ENCODE data around the gene HMGB1.
"Not testable (repeated sequence)": the region's sequence is repeated elsewhere in the genome, so short reads cannot be mapped to it uniquely, and the experiment has no call there.

The HMGB1 gene

DNA sequence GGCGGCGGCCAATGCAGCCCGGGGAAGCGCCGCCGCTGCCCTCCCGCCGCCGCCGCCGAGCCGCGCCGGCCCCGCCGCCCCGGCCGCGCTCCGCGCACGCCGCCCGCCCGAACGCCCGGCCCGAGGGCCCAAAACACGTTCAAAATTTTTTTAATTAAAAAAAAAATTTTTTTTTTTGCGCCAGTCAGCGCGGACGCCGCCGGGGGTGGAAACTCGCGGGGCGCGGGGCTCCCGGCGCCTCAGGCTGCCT lies 468 bp downstream of the HMGB1 start:
- DNase-seq, result no peak

DNA sequence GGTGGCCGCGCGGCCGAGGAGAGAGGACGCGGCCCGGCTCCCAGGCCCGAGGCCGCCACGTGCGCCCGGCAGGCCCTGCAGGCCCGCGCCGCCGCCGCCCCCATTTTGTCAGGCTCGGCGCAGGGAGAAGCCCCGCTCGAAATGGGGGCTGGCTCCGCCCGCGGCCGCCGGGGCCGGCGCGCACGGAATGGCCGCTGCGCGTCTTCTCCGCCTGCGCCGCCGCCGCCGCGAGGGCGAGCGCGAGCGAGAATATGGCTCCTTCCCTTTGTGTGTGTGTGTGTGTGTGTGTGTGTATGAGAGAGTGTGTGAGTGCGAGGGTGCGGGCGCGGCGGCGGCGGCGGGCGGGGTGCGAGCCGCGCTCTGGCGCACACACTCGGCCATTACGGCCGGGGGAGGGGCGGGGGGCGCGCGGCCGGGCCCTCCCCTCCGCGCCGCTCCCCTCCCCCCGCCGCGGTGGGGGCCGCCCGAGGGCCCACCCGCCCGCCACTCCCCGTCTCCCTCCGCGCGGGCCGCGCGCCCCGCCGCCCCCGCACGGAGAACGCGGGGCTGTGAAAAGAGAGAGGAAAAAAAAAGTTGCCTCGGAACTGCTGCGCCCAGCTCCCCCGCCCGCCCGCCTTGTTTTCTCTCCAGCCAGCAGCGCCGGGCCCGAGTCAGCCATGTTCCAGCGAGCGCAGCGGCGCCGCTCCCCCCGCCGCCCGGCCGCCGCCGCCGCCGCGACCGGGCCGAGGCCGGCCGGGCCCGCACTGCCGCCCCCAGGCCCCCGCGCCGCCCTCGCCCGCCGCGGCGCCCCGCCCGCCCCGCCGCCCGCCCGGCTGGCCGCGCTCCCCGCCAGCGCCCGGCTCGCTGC lies 1.0 kb downstream of the HMGB1 start:
- DNase-seq, result peak; percentile 91

DNA sequence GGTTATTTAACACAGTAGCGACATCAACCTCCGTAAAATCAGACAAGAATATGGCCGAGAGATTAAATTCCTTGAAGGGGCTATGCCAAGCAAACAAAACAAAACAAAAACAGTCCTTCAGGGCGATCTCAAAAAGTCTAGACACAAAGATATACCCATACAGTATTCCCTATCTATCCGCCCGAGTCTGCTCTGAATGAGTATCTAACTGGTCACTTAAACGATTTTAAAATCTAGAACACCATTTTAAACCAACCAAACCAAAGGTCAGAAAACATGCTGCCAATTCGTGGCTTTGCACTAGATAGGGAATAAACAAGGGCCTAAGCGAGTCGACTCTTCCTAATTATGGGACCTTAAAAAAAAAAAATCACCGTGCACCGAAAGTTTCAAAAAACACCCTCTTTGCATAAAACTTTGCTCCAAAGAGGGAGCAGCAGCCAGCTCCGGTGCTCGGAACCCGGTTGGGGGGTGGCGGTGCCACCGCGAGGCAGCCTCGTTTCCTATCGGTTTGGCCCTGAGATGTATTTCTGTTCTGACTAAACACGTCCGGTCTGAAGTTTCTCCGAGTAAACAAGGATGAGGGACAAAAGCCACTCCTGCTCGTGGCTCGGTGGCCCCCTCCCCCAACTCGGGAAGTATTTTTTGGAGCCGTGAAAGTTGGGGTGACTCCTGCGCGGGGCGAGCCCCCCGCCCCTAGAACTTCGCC lies 1.8 kb downstream of the HMGB1 start:
- DNase-seq, result peak; percentile 52

DNA sequence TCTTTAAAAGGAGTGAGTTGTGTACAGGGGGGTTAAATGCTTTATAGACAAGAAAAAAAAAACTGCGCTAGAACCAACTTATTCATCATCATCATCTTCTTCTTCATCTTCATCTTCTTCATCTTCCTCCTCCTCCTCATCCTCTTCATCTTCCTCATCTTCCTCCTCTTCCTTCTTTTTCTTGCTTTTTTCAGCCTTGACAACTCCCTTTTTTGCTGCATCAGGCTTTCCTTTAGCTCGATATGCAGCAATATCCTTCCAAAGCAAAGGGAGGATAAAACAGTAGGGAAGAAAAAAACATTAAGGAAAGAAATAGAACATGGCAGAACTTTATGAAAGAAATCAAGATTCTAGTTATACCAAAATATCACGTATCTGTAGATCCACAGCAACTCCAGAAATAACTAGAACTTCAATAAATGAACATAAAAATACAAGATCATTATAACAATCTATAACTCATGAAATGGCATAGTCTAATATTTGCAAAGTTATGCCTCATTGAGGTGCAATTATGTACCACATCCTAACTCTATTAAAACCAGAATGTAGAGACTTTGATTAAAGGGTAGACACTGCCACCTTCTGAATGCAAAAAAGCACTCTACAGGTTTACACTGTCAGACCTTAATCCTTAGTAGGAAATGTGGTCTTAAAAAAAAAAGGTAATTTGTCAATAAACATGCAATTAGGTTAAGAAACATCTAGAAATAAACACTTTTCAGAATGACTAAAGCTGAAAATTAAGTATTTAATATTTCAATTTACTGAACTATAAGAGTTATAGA lies 4.3 kb downstream of the HMGB1 start:
- DNase-seq, result peak; percentile 49

DNA sequence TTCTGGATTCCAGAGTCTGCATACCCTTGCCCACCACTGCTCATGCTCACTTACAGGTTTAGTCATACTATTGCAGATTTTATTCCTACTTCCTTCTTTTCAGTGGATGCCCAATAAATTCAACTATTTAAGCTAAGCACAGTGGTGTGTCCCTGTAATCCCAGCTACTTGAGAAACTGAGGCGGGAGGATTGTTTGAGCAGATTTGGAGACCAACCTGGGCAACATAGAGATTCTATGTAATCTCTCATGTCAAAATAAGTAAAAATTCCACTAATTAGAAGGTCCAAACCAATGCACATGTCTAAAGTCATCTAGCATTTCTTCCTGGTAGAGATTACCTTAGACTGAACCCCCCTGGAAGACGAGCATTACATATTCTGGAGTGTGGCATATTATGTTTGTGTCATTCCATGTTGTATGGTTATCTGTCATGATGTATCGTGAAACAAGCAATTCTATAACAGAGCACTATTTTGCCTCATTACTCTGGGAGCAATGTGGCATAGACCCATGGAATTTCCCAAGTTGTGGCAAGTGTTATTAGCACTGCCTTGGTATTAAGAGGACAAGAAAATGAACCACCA lies 8.3 kb downstream of the HMGB1 start:
- no peak for DNase-seq

DNA sequence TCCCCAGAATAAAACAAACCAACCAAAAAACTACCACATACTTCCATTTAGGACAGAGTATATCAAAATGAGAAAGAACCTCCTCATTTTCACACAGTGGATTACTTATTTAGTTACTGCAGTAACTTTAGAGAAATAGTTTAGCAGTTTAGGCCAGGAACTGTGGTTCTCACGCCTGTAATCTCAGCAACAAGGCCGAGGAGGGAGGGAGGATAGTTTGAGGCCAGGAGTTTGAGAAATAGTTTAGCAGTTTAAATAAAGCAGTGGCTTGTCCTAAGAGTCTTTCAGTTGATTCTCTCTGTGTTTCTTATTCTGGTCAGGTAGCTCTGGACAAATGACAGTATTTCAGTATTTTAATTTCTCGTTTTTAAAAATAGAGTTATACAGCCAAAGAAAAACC lies 9.4 kb downstream of the HMGB1 start:
- no peak for DNase-seq

- no peak for DNase-seq
Measured at GRCh38 chr13:30454991-30455390, 10.7 kb downstream of the HMGB1 start.

- no peak for DNase-seq
Measured at GRCh38 chr13:30453727-30454126, 12.0 kb downstream of the HMGB1 start.

DNA sequence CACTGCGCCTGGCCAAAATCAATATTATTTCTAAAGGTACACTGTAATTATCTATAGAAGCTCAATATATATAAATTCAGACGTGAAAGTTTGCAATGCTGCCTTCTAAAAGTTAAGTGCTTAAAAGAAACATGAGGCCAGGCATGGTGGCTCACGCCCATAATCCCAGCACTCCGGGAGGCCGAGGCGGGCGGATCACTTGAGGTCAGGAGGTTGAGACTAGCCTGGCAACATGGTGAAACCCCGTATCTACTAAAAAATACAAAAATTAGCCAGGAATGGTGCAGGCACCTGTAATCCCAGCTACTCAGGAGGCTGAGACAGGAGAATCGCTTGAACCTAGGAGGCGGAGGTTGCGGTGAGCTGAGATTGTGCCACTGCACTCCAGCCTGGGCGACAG lies 14.3 kb downstream of the HMGB1 start:
- not testable (repeated sequence) for DNase-seq

DNA sequence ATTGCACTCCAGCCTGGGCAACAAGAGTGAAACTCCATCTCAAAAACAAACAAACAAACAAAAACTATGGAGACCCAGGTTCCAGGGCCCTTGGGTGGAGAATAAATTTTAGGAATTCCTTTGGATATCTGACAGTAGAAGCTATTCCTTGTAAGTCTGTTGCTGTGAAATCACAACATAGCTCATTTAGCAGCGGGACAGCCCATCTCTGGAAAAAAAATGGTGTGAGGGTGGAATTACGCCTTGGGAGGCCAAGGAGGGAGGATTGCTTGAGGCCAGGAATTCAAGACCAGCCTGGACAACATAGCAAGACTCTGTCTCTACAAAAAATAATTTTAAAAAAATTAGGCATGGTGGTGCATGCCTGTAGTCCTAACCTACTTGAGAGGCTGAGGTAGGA lies 15.7 kb downstream of the HMGB1 start:
- no peak for DNase-seq

- DNase-seq, result no peak
Measured at GRCh38 chr13:30448441-30448840, 17.3 kb downstream of the HMGB1 start.

DNA sequence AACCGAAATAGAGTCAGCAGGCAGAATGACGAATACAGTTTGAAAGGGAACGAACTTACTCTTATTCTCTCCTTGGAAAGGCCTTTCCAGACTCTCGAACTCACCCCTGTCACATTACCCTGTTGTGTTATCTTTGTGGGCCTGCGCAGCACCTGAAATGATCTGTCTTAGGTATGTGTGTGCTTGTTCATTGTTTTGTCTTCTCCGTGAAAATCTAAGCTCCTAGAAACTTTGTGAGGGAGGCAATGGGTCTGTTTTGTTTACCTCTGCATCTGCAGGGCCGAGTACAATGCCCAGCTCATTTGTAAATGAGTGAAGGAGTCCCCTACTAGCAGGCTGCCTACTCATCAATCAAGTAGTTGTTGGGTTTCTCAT lies 19.6 kb downstream of the HMGB1 start:
- no peak for DNase-seq

DNA sequence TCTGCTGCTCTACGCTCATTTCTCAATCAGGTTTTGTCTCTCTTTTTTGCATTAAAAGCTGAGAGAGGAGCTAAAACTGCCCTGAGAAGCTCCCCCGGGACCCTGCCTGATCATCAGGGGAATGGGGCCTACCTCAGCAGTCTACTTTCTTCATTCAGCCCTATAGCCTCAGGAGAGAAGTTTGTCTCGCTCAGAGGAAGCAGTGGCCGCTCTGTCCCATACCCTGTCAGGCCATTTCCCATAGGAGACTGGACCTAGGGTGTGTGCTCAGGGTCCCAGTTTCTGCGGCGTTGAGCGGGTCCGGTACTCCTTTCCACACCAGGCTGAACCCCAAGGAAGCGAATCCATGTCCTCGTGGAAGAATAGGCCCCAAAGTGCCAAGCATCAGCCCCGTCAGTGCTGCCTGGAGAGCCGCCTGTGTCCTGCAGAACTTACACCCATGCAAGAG lies 21.8 kb downstream of the HMGB1 start:
- DNase-seq, result no peak

- DNase-seq, result not testable (repeated sequence)
Measured at GRCh38 chr13:30443491-30443890, 22.2 kb downstream of the HMGB1 start.

DNA sequence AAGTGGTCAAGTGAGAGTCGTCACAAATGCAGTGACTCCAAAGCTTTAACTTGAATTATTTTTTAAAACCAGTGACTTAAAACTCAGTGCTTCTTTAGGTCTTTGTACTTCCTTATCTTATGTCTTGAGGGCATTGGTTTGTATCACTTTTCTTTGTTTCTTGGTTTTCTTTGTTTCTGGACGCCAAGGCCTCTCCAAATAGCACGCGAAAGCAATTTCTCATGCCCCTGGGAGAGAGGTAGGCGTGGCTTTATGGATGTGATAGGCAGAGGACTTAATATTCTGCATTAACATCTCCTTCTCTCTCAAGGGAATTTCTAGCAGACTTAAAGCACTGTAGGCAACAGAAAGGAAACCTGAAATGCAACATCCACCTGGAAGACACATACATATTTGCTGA lies 22.8 kb downstream of the HMGB1 start:
- DNase-seq, result no peak

GRCh38 chr13:30440910-30441703 lies 24.6 kb downstream of the HMGB1 start:
- DNase-seq, result no peak

- DNase-seq, result no peak
Measured at GRCh38 chr13:30438286-30438685, 27.4 kb downstream of the HMGB1 start.

- no peak for DNase-seq
Measured at GRCh38 chr13:30437177-30437576, 28.6 kb downstream of the HMGB1 start.

DNA sequence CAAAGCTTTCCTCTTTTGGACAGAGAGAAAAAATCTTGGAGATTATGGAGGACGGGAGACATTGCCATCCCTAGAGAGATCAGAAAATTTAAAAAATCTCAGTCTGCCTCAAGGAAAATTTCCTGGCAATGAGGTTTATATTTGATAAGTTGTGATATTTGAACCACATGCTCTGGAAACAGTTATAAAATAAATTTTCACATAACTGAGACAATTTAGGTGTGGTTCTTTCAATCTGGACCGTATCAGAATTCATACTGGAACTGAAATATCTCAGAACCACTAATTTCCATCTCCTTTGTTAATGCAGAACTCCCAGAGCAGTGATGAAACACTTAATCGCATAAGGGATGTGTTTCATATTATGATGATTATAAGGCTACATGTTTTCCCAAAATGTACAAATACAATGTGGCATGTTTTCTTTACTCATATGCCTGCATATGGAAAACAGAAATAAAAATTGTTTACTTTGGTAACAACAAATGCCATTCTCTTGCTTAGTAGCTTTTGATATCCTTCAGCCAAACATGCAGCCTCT lies 29.8 kb downstream of the HMGB1 start:
- DNase-seq, result no peak

DNA sequence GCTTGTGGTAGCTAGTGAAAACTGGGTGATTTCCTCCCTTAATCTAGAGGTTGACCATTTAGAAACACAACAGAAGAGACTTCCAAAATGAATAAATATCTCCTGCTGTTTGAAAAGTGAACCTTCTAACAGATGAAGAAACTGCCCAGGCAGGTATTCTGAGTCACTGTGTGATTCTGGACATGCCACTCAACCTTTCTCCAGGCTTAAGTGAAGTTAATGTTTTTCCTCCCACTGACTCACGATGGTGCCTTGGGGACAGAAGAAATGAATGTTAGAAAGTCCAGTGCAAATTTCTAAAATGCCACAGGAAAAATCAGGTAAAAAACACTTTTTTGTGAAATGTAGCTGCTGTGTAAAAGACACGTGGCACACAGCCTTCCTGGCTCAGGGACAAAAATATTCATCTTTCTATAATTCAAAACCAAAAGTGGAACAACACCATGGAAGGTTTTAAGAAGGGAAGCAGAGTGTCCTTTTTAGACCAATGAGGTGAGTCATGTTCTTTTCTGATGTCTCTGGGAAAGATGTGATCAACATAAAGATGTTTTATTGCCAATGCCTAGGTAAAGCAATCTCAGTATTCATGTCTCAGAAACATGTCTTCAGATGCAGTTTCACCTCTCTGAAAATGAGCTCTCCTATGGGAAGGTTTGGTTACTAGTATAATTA lies 34.3 kb downstream of the HMGB1 start:
- no peak for DNase-seq

Data from fibroblast of skin of abdomen (primary cell).